GM12891 (cell line): Measurements from ENCODE around the gene NFKB1.

Experiments used
- PAX5 ChIP-seq: IDR thresholded peaks from 2 replicates; pipeline ENCODE4 v1.6.1; 2011; ENCODE audit warnings: low read length, moderate library complexity, mild to moderate bottlenecking; ENCODE audit not compliant: insufficient read depth, severe bottlenecking
- POLR2A ChIP-seq: IDR thresholded peaks from 2 replicates; pipeline ENCODE4 v1.6.1; 2011; ENCODE audit warnings: low read depth, low read length, control low read depth
- POLR2AphosphoS5 ChIP-seq: IDR thresholded peaks from 2 replicates; pipeline ENCODE4 v1.6.1; 2011; ENCODE audit warnings: low read depth, low read length, control low read depth
- SPI1 ChIP-seq: IDR thresholded peaks from 2 replicates; pipeline ENCODE4 v1.6.1; 2011; ENCODE audit warnings: low read depth, low read length, control low read depth
- TAF1 ChIP-seq: IDR thresholded peaks from 2 replicates; pipeline ENCODE4 v1.6.1; 2011; ENCODE audit warnings: low read depth, low read length, control low read depth

DNA sequence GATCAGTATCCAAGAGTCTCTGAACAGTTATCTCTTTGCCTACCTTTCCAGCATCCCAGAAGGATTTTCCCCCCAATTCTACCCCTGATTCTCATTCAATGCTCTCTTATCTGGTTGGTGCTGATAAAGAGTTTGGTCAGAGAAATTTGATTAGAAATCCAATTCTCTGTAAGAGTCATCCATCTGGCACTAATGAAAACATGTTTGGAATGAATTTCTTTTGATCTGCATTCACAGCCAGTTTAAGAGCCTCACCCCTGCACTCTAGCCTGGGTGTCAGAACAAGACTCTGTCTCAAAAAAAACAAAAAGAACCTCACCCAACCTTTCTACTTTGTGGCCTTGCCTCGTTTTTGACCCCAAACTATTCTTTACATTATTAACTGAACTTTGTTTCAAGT lies 137.5 kb downstream of the NFKB1 start:
- TF ChIP-seq POLR2A, result no peak
- TF ChIP-seq POLR2AphosphoS5, result no peak
- no peak for TF ChIP-seq TAF1
- no peak for TF ChIP-seq PAX5
- TF ChIP-seq SPI1, result no peak
